HepG2 (cell line): Measurements from ENCODE around the gene AJM1. TPM values are rescaled to one million over a fixed set of nuclear protein-coding genes. Genes with fewer than 3 reads are reported as not detected.

Experiments used
- AKAP8 ChIP-seq: sonication (generic); formaldehyde crosslinking; IDR thresholded peaks from 2 replicates; pipeline ENCODE4 v1.5.1; 2020; ENCODE audit warnings: mild to moderate bottlenecking, missing genetic modification reagents
- BORCS8-MEF2B ChIP-seq: sonication (generic); formaldehyde crosslinking; IDR thresholded peaks from 2 replicates; pipeline ENCODE4 v1.8.0; 2022; ENCODE audit warnings: mild to moderate bottlenecking, missing genetic modification reagents
- CHCHD3 ChIP-seq: sonication (generic); formaldehyde crosslinking; IDR thresholded peaks from 2 replicates; pipeline ENCODE4 v1.8.0; 2022; ENCODE audit warnings: mild to moderate bottlenecking, missing genetic modification reagents, moderate library complexity
- FOXC1 ChIP-seq: sonication (generic); formaldehyde crosslinking; IDR thresholded peaks from 2 replicates; pipeline ENCODE4 v1.8.0; 2022; ENCODE audit warnings: mild to moderate bottlenecking, missing genetic modification reagents, borderline replicate concordance
- FOXK2 ChIP-seq: fragments of 450-650 bp; IDR thresholded peaks from 2 replicates; pipeline ENCODE4 v1.6.1; 2016
- GPN1 ChIP-seq: sonication (generic); formaldehyde crosslinking; IDR thresholded peaks from 2 replicates; pipeline ENCODE4 v1.5.1; 2020; ENCODE audit warnings: missing genetic modification reagents, borderline replicate concordance
- HDAC6 ChIP-seq: fragments of 200-600 bp; sonication (generic); IDR thresholded peaks from 2 replicates; pipeline ENCODE4 v1.7.0; 2017; ENCODE audit warnings: mild to moderate bottlenecking, antibody characterized with exemption, low read length, low read depth
- HNRNPL ChIP-seq: fragments of 200-400 bp; formaldehyde crosslinking; IDR thresholded peaks from 2 replicates; pipeline ENCODE4 v1.6.1; 2017; ENCODE audit warnings: mild to moderate bottlenecking, low read depth, low read length
- KAT2B ChIP-seq: fragments of 150-350 bp; IDR thresholded peaks from 2 replicates; pipeline ENCODE4 v1.6.1; 2014; ENCODE audit warnings: low read depth, low read length, borderline replicate concordance
- MXI1 ChIP-seq: IDR thresholded peaks from 3 replicates; pipeline ENCODE4 v1.6.1; 2012; ENCODE audit warnings: low read depth, low read length, inconsistent platforms, borderline replicate concordance
- NR0B2 ChIP-seq: sonication (generic); formaldehyde crosslinking; IDR thresholded peaks from 2 replicates; pipeline ENCODE4 v1.4.0; 2020; ENCODE audit warnings: mild to moderate bottlenecking, missing genetic modification reagents
- NR2F6 ChIP-seq, 2 experiments: IDR thresholded peaks; 2 replicates each; pipeline ENCODE4 v1.6.1; 2016; ENCODE audit warnings: antibody characterized with exemption in 1 of 2, mild to moderate bottlenecking in 1 of 2
- PLRG1 ChIP-seq: fragments of 450-650 bp; conservative IDR thresholded peaks from 2 replicates; pipeline ENCODE4 v1.6.1; 2016
- REPIN1 ChIP-seq: sonication (generic); formaldehyde crosslinking; IDR thresholded peaks from 2 replicates; pipeline ENCODE4 v1.8.0; 2022; ENCODE audit warnings: missing genetic modification reagents, low read depth, mild to moderate bottlenecking, borderline replicate concordance
- SAP130 ChIP-seq: IDR thresholded peaks from 2 replicates; pipeline ENCODE4 v1.6.1; 2016; ENCODE audit warnings: low read depth
- SMAD1 ChIP-seq: sonication (generic); formaldehyde crosslinking; IDR thresholded peaks from 2 replicates; pipeline ENCODE4 v1.4.0; 2020; ENCODE audit warnings: missing genetic modification reagents, low read depth, mild to moderate bottlenecking, borderline replicate concordance
- SOX13 ChIP-seq, 3 experiments: fragments of 450-650 bp in 1 of 3; sonication (generic) in 1 of 3; formaldehyde crosslinking in 1 of 3; IDR thresholded peaks in 2 of 3; conservative IDR thresholded peaks in 1 of 3; 2 replicates each; pipeline versions ENCODE4 v1.5.0 to v1.6.1; 2016 to 2020; ENCODE audit warnings: antibody characterized with exemption in 1 of 3, mild to moderate bottlenecking in 1 of 3, missing compliant biosample characterization in 1 of 3, missing genetic modification reagents in 1 of 3, moderate library complexity in 1 of 3
- TCF7 ChIP-seq: sonication (generic); IDR thresholded peaks from 2 replicates; pipeline ENCODE4 v1.6.1; 2016; ENCODE audit warnings: antibody characterized with exemption, low read depth
- TCF7L2 ChIP-seq: IDR thresholded peaks from 2 replicates; pipeline ENCODE4 v1.6.1; 2011; ENCODE audit warnings: mild to moderate bottlenecking, low read depth, low read length, moderate library complexity
- XRCC5 ChIP-seq: fragments of 200-400 bp; formaldehyde crosslinking; optimal IDR thresholded peaks from 2 replicates; pipeline ENCODE3; 2017; ENCODE audit warnings: mild to moderate bottlenecking, low read length
- ZBTB25 ChIP-seq: IDR thresholded peaks from 2 replicates; pipeline ENCODE4 v1.6.1; 2018; ENCODE audit warnings: missing genetic modification reagents
- ZBTB39 ChIP-seq: sonication (generic); formaldehyde crosslinking; IDR thresholded peaks from 2 replicates; pipeline ENCODE4 v1.5.0; 2020; ENCODE audit warnings: missing genetic modification reagents
- ZNF335 ChIP-seq: sonication (generic); formaldehyde crosslinking; IDR thresholded peaks from 2 replicates; pipeline ENCODE4 v1.4.0; 2020; ENCODE audit warnings: missing genetic modification reagents
- ZNF432 ChIP-seq: sonication (generic); formaldehyde crosslinking; IDR thresholded peaks from 2 replicates; pipeline ENCODE4 v1.5.0; 2020; ENCODE audit warnings: missing genetic modification reagents, mild to moderate bottlenecking, borderline replicate concordance
- ZNF672 ChIP-seq: sonication (generic); formaldehyde crosslinking; IDR thresholded peaks from 2 replicates; pipeline ENCODE4 v1.8.1; 2022; ENCODE audit warnings: missing genetic modification reagents
- ZNF678 ChIP-seq: sonication (generic); formaldehyde crosslinking; IDR thresholded peaks from 2 replicates; pipeline ENCODE4 v1.4.0; 2020; ENCODE audit warnings: mild to moderate bottlenecking, missing genetic modification reagents
- ZNF83 ChIP-seq: sonication (generic); formaldehyde crosslinking; IDR thresholded peaks from 2 replicates; pipeline ENCODE4 v1.4.0; 2020; ENCODE audit warnings: missing genetic modification reagents, mild to moderate bottlenecking, borderline replicate concordance
- polyA plus RNA-seq, 8 experiments: library from polyadenylated mRNA; depleted of rRNA in 3 of 8; stranded (reverse) in 7 of 8; unstranded in 1 of 8; fragments of >200 nt; fragmentation: Illumina TruSeq in 4 of 8; extraction: Trizol in 4 of 8; gene quantifications; 2 replicates each; pipeline versions ENCODE4 v1.2.1 to v1.2.3, GENCODE V29; 2011 to 2016; ENCODE audit warnings: low read depth in 4 of 8, missing spikeins in 1 of 8, mixed read lengths in 1 of 8; ENCODE audit not compliant: insufficient read depth in 1 of 8
- total RNA-seq, 5 experiments: library from RNA; depleted of rRNA; stranded (reverse); fragments of >200 nt; fragmentation: Illumina TruSeq; extraction: Trizol; gene quantifications; 2 replicates each; pipeline ENCODE4 v1.2.3, GENCODE V29; 2016; ENCODE audit warnings: low read depth in 1 of 5

AJM1 gene
- total and polyA plus RNA-seq, 2 of the 13 experiments (the other 11 are each of a cell fraction or from before 2014, with no cell fraction given), result 1.1 to 1.2 TPM

GRCh38 chr9:136858844-136859757 lies 16.8 kb downstream of the AJM1 start (continued):
- TF ChIP-seq SOX13 (IDR thresholded peaks at IDR 0.05) (no peak), SOX13 (CRISPR knock-in tag; conservative IDR thresholded peaks at IDR 0.05 in 1 of 2, IDR thresholded peaks at IDR 0.05 in 1 of 2) (no peak), ZNF678 (CRISPR knock-in tag) (no peak), ZBTB39 (no peak), HDAC6 (no peak), NR2F6 (IDR thresholded peaks at IDR 0.05) (no peak), NR2F6 (CRISPR knock-in tag; IDR thresholded peaks at IDR 0.05) (0 out of 2 replicates have a peak, but pooled peaks have one; percentile 32), GPN1 (no peak), MXI1 (0 out of 3 replicates have a peak, but pooled peaks have one; percentile 15), HNRNPL (peak; percentile 97), TCF7 (no peak), ZNF83 (CRISPR knock-in tag) (no peak), FOXK2 (no peak), KAT2B (no peak), SMAD1 (no peak), ZNF335 (no peak), XRCC5 (no peak), NR0B2 (CRISPR knock-in tag) (no peak), BORCS8-MEF2B (CRISPR knock-in tag) (no peak; the same call in 1 of the 2 replicates), ZNF432 (CRISPR knock-in tag) (no peak), ZBTB25 (CRISPR knock-in tag) (no peak), FOXC1 (CRISPR knock-in tag) (no peak), CHCHD3 (CRISPR knock-in tag) (no peak), AKAP8 (CRISPR knock-in tag) (peak; percentile 2; the same call in 1 of the 2 replicates), PLRG1 (no peak), ZNF672 (CRISPR knock-in tag) (no peak), SAP130 (0 out of 2 replicates have a peak, but pooled peaks have one; percentile 20), TCF7L2 (no peak), REPIN1 (CRISPR knock-in tag) (no peak)
